T-helper 2 cell (primary cell): ENCODE results near the gene TNIP3.
"Not testable (repeated sequence)": the region's sequence is repeated elsewhere in the genome, so short reads cannot be mapped to it uniquely, and the experiment has no call there.

Experiments
- DNase-seq, 5 experiments: peaks; one replicate each; pipeline versions ENCODE4 v3.0.0 to v3.0.0-alpha.2; 2012 to 2022

The TNIP3 gene

GRCh38 chr4:121177246-121178137 lies 13.4 kb upstream of the TNIP3 start:
- DNase-seq, result no peak

GRCh38 chr4:121176082-121176934 lies 12.2 kb upstream of the TNIP3 start:
- no peak for DNase-seq

GRCh38 chr4:121171477-121171876 lies 7.4 kb upstream of the TNIP3 start:
- not testable (repeated sequence) for DNase-seq

- no peak for DNase-seq
These were observed 4.5 kb upstream of the TNIP3 start for GRCh38 chr4:121168446-121169281.

- DNase-seq, result no peak
These were observed 2.9 kb upstream of the TNIP3 start for GRCh38 chr4:121166976-121167375.

GRCh38 chr4:121165206-121165605 lies 1.1 kb upstream of the TNIP3 start:
- DNase-seq, result no peak

GRCh38 chr4:121156822-121157769 lies 7.0 kb downstream of the TNIP3 start:
- DNase-seq, result peak in 3 of 5 experiments; percentile 5 to 32 (median 13)

- DNase-seq, result no peak
These were observed 8.2 kb downstream of the TNIP3 start for GRCh38 chr4:121155893-121156292.

- DNase-seq, result peak in 2 of 5 experiments; percentile 60 to 92
These were observed 10.0 kb downstream of the TNIP3 start for GRCh38 chr4:121154103-121154515.

GRCh38 chr4:121151942-121152341 lies 12.2 kb downstream of the TNIP3 start:
- DNase-seq, result no peak

GRCh38 chr4:121150486-121150885 lies 13.6 kb downstream of the TNIP3 start:
- no peak for DNase-seq

GRCh38 chr4:121150003-121150402 lies 14.1 kb downstream of the TNIP3 start:
- DNase-seq, result no peak

GRCh38 chr4:121148621-121149020 lies 15.5 kb downstream of the TNIP3 start:
- no peak for DNase-seq

GRCh38 chr4:121148000-121148399 lies 16.1 kb downstream of the TNIP3 start:
- peak in 1 of 5 experiments; percentile 33 for DNase-seq

- no peak for DNase-seq
These were observed 17.6 kb downstream of the TNIP3 start for GRCh38 chr4:121146530-121146929.

- no peak for DNase-seq
These were observed 18.7 kb downstream of the TNIP3 start for GRCh38 chr4:121145430-121145829.

- DNase-seq, result no peak
These were observed 20.1 kb downstream of the TNIP3 start for GRCh38 chr4:121144021-121144420.

- DNase-seq, result no peak
These were observed 21.0 kb downstream of the TNIP3 start for GRCh38 chr4:121143131-121143530.

- no peak for DNase-seq
These were observed 23.2 kb downstream of the TNIP3 start for GRCh38 chr4:121140716-121141460.

GRCh38 chr4:121139533-121140222 lies 24.4 kb downstream of the TNIP3 start:
- DNase-seq, result peak in 1 of 5 experiments; percentile 10
